WTC11 (cell line): ENCODE results near the gene KIF20B. TPM values are rescaled to one million over a fixed set of nuclear protein-coding genes. Genes with fewer than 3 reads are reported as not detected.

Source experiments
- ATAC-seq: fragments of 200-7000 bp; cut with Tn5 transposase; 2 replicates; pipeline ENCODE4 v1.10.0; 2021; ENCODE audit warnings: mild to moderate bottlenecking, moderate library complexity
- CTCF ChIA-PET: fragments of 300-600 bp; sonication (Branson Sonifier 250); formaldehyde crosslinking; loops from one replicate; lab custom pipeline; 2021; ENCODE audit warnings: antibody characterized with exemption; lab: Charles Lee
- POLR2A ChIA-PET: fragments of 350-600 bp; sonication (Branson Sonifier 250); formaldehyde crosslinking; loops from one replicate; lab custom pipeline; 2021; ENCODE audit warnings: antibody characterized with exemption; lab: Charles Lee
- DNase-seq: peaks from one replicate; pipeline ENCODE4 v3.0.0; 2021; ENCODE audit warnings: low spot score
- H3K27ac Mint-ChIP-seq: 2 replicates; pipeline ENCODE4 v1.8.0; 2021; ENCODE audit warnings: mixed read lengths
- H3K27me3 Mint-ChIP-seq: 2 replicates; pipeline ENCODE4 v1.8.0; 2021; ENCODE audit warnings: low read depth, mild to moderate bottlenecking, moderate library complexity, mixed read lengths
- H3K36me3 Mint-ChIP-seq: 2 replicates; pipeline ENCODE4 v1.8.0; 2021; ENCODE audit warnings: mixed read lengths
- H3K4me1 Mint-ChIP-seq: 2 replicates; pipeline ENCODE4 v1.8.0; 2022; ENCODE audit warnings: mixed read lengths
- H3K4me3 Mint-ChIP-seq: 2 replicates; pipeline ENCODE4 v1.8.0; 2021; ENCODE audit warnings: mild to moderate bottlenecking, moderate library complexity, mixed read lengths
- H3K9me3 Mint-ChIP-seq: 2 replicates; pipeline ENCODE4 v1.8.0; 2021; ENCODE audit warnings: mixed read lengths
- ATF3 ChIP-seq: sonication (generic); formaldehyde crosslinking; conservative IDR thresholded peaks from 2 replicates; pipeline ENCODE4 v1.8.1; 2022; ENCODE audit warnings: mild to moderate bottlenecking, missing genetic modification reagents
- E2F1 ChIP-seq: sonication (generic); formaldehyde crosslinking; IDR thresholded peaks from 2 replicates; pipeline ENCODE4 v1.8.0; 2022; ENCODE audit warnings: mild to moderate bottlenecking, missing genetic modification reagents
- FOXK1 ChIP-seq: sonication (generic); formaldehyde crosslinking; IDR thresholded peaks from 2 replicates; pipeline ENCODE4 v1.8.0; 2022; ENCODE audit warnings: mild to moderate bottlenecking, moderate library complexity, missing genetic modification reagents
- GABPB1 ChIP-seq: sonication (generic); formaldehyde crosslinking; IDR thresholded peaks from 2 replicates; pipeline ENCODE4 v1.8.1; 2023; ENCODE audit warnings: mild to moderate bottlenecking, missing genetic modification reagents
- GRHL2 ChIP-seq: fragments of 250-450 bp; sonication (Bioruptor Pico); IDR thresholded peaks from 2 replicates; pipeline ENCODE4 v1.8.0; 2022; ENCODE audit warnings: mild to moderate bottlenecking, moderate library complexity; ENCODE audit not compliant: insufficient replicate concordance, severe bottlenecking
- MXD4 ChIP-seq: fragments of 250-450 bp; sonication (Bioruptor Pico); IDR thresholded peaks from 2 replicates; pipeline ENCODE4 v1.8.0; 2021; ENCODE audit warnings: mild to moderate bottlenecking, moderate library complexity, borderline replicate concordance
- NFATC4 ChIP-seq: fragments of 250-450 bp; sonication (Bioruptor Pico); IDR thresholded peaks from 2 replicates; pipeline ENCODE4 v1.9.0; 2021; ENCODE audit warnings: mild to moderate bottlenecking
- NFE2L1 ChIP-seq: sonication (generic); formaldehyde crosslinking; IDR thresholded peaks from 2 replicates; pipeline ENCODE4 v1.8.1; 2023; ENCODE audit warnings: missing genetic modification reagents
- NR2C2 ChIP-seq: sonication (generic); formaldehyde crosslinking; IDR thresholded peaks from 2 replicates; pipeline ENCODE4 v1.8.0; 2022; ENCODE audit warnings: mild to moderate bottlenecking, missing genetic modification reagents
- NR3C1 ChIP-seq: sonication (generic); formaldehyde crosslinking; conservative IDR thresholded peaks from 2 replicates; pipeline ENCODE4 v1.8.1; 2023; ENCODE audit warnings: low read depth, mild to moderate bottlenecking, missing genetic modification reagents
- PRRX2 ChIP-seq: fragments of 250-450 bp; sonication (Bioruptor Pico); IDR thresholded peaks from 2 replicates; pipeline ENCODE4 v1.8.0; 2021; ENCODE audit warnings: mild to moderate bottlenecking
- RELA ChIP-seq: sonication (generic); formaldehyde crosslinking; IDR thresholded peaks from 2 replicates; pipeline ENCODE4 v1.8.1; 2022; ENCODE audit warnings: missing genetic modification reagents, mild to moderate bottlenecking, borderline replicate concordance
- SOX15 ChIP-seq: fragments of 250-450 bp; sonication (Bioruptor Pico); IDR thresholded peaks from 2 replicates; pipeline ENCODE4 v1.9.0; 2021; ENCODE audit warnings: mild to moderate bottlenecking
- TCF7 ChIP-seq: sonication (generic); formaldehyde crosslinking; IDR thresholded peaks from 2 replicates; pipeline ENCODE4 v1.8.0; 2022; ENCODE audit warnings: mild to moderate bottlenecking, low read depth, missing genetic modification reagents, moderate library complexity
- TP53 ChIP-seq: sonication (generic); formaldehyde crosslinking; IDR thresholded peaks from 2 replicates; pipeline ENCODE4 v1.8.1; 2023; ENCODE audit warnings: mild to moderate bottlenecking, missing genetic modification reagents
- ZBTB21 ChIP-seq: sonication (generic); formaldehyde crosslinking; IDR thresholded peaks from 2 replicates; pipeline ENCODE4 v1.8.1; 2023; ENCODE audit warnings: mild to moderate bottlenecking, missing genetic modification reagents, borderline replicate concordance
- ZMAT4 ChIP-seq: fragments of 250-450 bp; sonication (Bioruptor Pico); IDR thresholded peaks from 2 replicates; pipeline ENCODE4 v1.9.0; 2021; ENCODE audit warnings: mild to moderate bottlenecking
- ZNF138 ChIP-seq: sonication (generic); formaldehyde crosslinking; conservative IDR thresholded peaks from 2 replicates; pipeline ENCODE4 v1.8.1; 2022; ENCODE audit warnings: mild to moderate bottlenecking, moderate library complexity, missing genetic modification reagents
- ZNF263 ChIP-seq: sonication (generic); formaldehyde crosslinking; IDR thresholded peaks from 2 replicates; pipeline ENCODE4 v1.8.1; 2022; ENCODE audit warnings: low read depth, mild to moderate bottlenecking, moderate library complexity, missing genetic modification reagents
- ZNF281 ChIP-seq: sonication (generic); formaldehyde crosslinking; IDR thresholded peaks from 2 replicates; pipeline ENCODE4 v1.8.0; 2023; ENCODE audit warnings: mild to moderate bottlenecking, missing genetic modification reagents
- ZNF425 ChIP-seq: fragments of 250-450 bp; sonication (Bioruptor Pico); conservative IDR thresholded peaks from 2 replicates; pipeline ENCODE4 v1.9.0; 2021; ENCODE audit warnings: mild to moderate bottlenecking
- ZNF512 ChIP-seq: sonication (generic); formaldehyde crosslinking; IDR thresholded peaks from 2 replicates; pipeline ENCODE4 v1.8.1; 2022; ENCODE audit warnings: missing genetic modification reagents, borderline replicate concordance
- ZSCAN18 ChIP-seq: fragments of 250-450 bp; sonication (Bioruptor Pico); IDR thresholded peaks from 2 replicates; pipeline ENCODE4 v2.1.2; 2022; ENCODE audit warnings: mild to moderate bottlenecking, moderate library complexity
- total RNA-seq: library from RNA; stranded (reverse); gene quantifications from 3 replicates; pipeline ENCODE4 v1.2.3, GENCODE V29; 2021

The KIF20B gene
- total RNA-seq, 1 experiment from 2014 or later = 70.2 TPM

GRCh38 chr10:89798092-89798491 lies 96.7 kb downstream of the KIF20B start:
- DNase-seq (no peak), ATAC-seq (no peak)
- H3K27ac Mint-ChIP-seq = no peak overlapping the region
- H3K4me1 Mint-ChIP-seq = peaks cover 36% of the 10 kb centered on the region
- no peaks in the 10 kb centered on the region; the same call in 1 of the 2 replicates for H3K27me3 Mint-ChIP-seq
- ChIA-PET POLR2A (no interaction called here), CTCF (no interaction called here)
- TF ChIP-seq SOX15 (CRISPR knock-in tag) (no peak), ZBTB21 (CRISPR knock-in tag) (no peak), E2F1 (CRISPR knock-in tag) (no peak), GRHL2 (no peak), NFATC4 (CRISPR knock-in tag) (no peak)
- no peak overlapping the region for H3K4me3 Mint-ChIP-seq
- H3K36me3 Mint-ChIP-seq = no peaks in the 10 kb centered on the region
- H3K9me3 Mint-ChIP-seq = peaks cover 4% of the 10 kb centered on the region; the same call in 1 of the 2 replicates

GRCh38 chr10:89799573-89799972 lies 98.2 kb downstream of the KIF20B start:
- DNase-seq (no peak), ATAC-seq (no peak)
- H3K36me3 Mint-ChIP-seq = no peaks in the 10 kb centered on the region
- H3K27me3 Mint-ChIP-seq = no peaks in the 10 kb centered on the region; the same call in 1 of the 2 replicates
- no peak overlapping the region for H3K27ac Mint-ChIP-seq
- ChIA-PET CTCF (no interaction called here), POLR2A (no interaction called here)
- TF ChIP-seq TP53 (CRISPR knock-in tag) (no peak), NFE2L1 (CRISPR knock-in tag) (no peak), ZNF138 (no peak), TCF7 (no peak)
- H3K9me3 Mint-ChIP-seq = peaks cover 4% of the 10 kb centered on the region; the same call in 1 of the 2 replicates
- H3K4me1 Mint-ChIP-seq = peaks cover 24% of the 10 kb centered on the region
- H3K4me3 Mint-ChIP-seq = no peak overlapping the region

- no peak overlapping the region for H3K4me3 Mint-ChIP-seq
- ChIA-PET POLR2A (no interaction called here), CTCF (no interaction called here)
- no peaks in the 10 kb centered on the region for H3K36me3 Mint-ChIP-seq
- no peaks in the 10 kb centered on the region for H3K27me3 Mint-ChIP-seq
- ATAC-seq (no peak), DNase-seq (no peak)
- peaks cover 4% of the 10 kb centered on the region; the same call in 1 of the 2 replicates for H3K9me3 Mint-ChIP-seq
- TF ChIP-seq ZNF512 (CRISPR knock-in tag) (no peak), ZSCAN18 (no peak), ZNF425 (CRISPR knock-in tag) (no peak), NR2C2 (no peak), ZMAT4 (CRISPR knock-in tag) (no peak), ZNF263 (CRISPR knock-in tag) (no peak), FOXK1 (CRISPR knock-in tag) (no peak), MXD4 (CRISPR knock-in tag) (no peak), PRRX2 (CRISPR knock-in tag) (no peak), NR3C1 (CRISPR knock-in tag) (no peak), RELA (CRISPR knock-in tag) (no peak), ZNF281 (CRISPR knock-in tag) (no peak), GABPB1 (CRISPR knock-in tag) (no peak), ATF3 (CRISPR knock-in tag) (no peak)
- H3K27ac Mint-ChIP-seq = no peak overlapping the region
- no peaks in the 10 kb centered on the region for H3K4me1 Mint-ChIP-seq
Observed at GRCh38 chr10:89805599-89806013, 104.2 kb downstream of the KIF20B start.
